Osteocyte (in vitro differentiated cells): ENCODE data around the gene RPTOR. TPM values are rescaled to one million over a fixed set of nuclear protein-coding genes. Genes with fewer than 3 reads are reported as not detected.

Source experiments
- DNase-seq: peaks from one replicate; pipeline ENCODE4 v3.0.0; 2021; ENCODE audit warnings: mixed read lengths; ENCODE audit not compliant: unreplicated experiment; ENCODE audit errors: extremely low spot score
- H3K27ac Mint-ChIP-seq: one replicate; pipeline ENCODE4 v1.8.0; 2021; ENCODE audit warnings: mild to moderate bottlenecking, mixed read lengths; ENCODE audit not compliant: unreplicated experiment
- H3K27me3 Mint-ChIP-seq: one replicate; pipeline ENCODE4 v1.8.0; 2021; ENCODE audit warnings: mixed read lengths; ENCODE audit not compliant: unreplicated experiment
- H3K36me3 Mint-ChIP-seq: one replicate; pipeline ENCODE4 v1.8.0; 2021; ENCODE audit warnings: mixed read lengths; ENCODE audit not compliant: unreplicated experiment
- H3K4me1 Mint-ChIP-seq: one replicate; pipeline ENCODE4 v1.8.0; 2021; ENCODE audit warnings: mixed read lengths; ENCODE audit not compliant: unreplicated experiment
- H3K4me3 Mint-ChIP-seq: one replicate; pipeline ENCODE4 v1.8.0; 2021; ENCODE audit warnings: mild to moderate bottlenecking, moderate library complexity, mixed read lengths; ENCODE audit not compliant: unreplicated experiment
- H3K9me3 Mint-ChIP-seq: one replicate; pipeline ENCODE4 v1.8.0; 2021; ENCODE audit warnings: mixed read lengths; ENCODE audit not compliant: unreplicated experiment
- total RNA-seq: library from RNA; stranded (reverse); gene quantifications from 2 replicates; pipeline ENCODE4 v1.2.1, GENCODE V29; 2021
- TF ChIP-seq, protein P1 (sequence below): fragments of 200-600 bp; sonication (generic); IDR thresholded peaks from 2 replicates; pipeline ENCODE4 v1.5.0; 2021; ENCODE audit warnings: antibody characterized with exemption, mild to moderate bottlenecking, moderate library complexity

Gene RPTOR
- total RNA-seq, 1 donor from 2014 or later, result 36.0 TPM

DNA sequence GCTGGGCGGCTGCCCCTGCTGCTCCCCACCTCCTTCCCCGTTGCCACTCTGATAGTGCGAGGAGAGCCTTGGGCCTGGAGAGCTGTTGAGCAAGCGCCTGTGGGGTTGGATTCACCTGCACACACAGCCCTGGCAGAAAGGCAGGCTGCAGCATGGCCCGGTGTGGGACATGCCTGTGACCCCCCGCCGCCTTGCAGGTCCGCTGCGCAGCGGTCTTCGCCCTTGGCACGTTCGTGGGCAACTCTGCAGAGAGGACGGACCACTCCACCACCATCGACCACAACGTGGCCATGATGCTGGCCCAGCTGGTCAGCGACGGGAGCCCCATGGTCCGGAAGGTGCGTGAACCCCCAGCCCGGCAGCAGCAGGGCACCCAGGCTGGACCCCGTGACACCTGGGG lies 340.2 kb downstream of the RPTOR start:
- no peak for DNase-seq
- H3K4me3 Mint-ChIP-seq, result no peak overlapping the region
- H3K27me3 Mint-ChIP-seq, result no peaks in the 10 kb centered on the region
- TF ChIP-seq, protein P1, sequence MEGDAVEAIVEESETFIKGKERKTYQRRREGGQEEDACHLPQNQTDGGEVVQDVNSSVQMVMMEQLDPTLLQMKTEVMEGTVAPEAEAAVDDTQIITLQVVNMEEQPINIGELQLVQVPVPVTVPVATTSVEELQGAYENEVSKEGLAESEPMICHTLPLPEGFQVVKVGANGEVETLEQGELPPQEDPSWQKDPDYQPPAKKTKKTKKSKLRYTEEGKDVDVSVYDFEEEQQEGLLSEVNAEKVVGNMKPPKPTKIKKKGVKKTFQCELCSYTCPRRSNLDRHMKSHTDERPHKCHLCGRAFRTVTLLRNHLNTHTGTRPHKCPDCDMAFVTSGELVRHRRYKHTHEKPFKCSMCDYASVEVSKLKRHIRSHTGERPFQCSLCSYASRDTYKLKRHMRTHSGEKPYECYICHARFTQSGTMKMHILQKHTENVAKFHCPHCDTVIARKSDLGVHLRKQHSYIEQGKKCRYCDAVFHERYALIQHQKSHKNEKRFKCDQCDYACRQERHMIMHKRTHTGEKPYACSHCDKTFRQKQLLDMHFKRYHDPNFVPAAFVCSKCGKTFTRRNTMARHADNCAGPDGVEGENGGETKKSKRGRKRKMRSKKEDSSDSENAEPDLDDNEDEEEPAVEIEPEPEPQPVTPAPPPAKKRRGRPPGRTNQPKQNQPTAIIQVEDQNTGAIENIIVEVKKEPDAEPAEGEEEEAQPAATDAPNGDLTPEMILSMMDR, result no peak
- no peak overlapping the region for H3K27ac Mint-ChIP-seq
- H3K36me3 Mint-ChIP-seq, result peaks cover 21% of the 10 kb centered on the region
- no peaks in the 10 kb centered on the region for H3K4me1 Mint-ChIP-seq
- H3K9me3 Mint-ChIP-seq, result no peaks in the 10 kb centered on the region

DNA sequence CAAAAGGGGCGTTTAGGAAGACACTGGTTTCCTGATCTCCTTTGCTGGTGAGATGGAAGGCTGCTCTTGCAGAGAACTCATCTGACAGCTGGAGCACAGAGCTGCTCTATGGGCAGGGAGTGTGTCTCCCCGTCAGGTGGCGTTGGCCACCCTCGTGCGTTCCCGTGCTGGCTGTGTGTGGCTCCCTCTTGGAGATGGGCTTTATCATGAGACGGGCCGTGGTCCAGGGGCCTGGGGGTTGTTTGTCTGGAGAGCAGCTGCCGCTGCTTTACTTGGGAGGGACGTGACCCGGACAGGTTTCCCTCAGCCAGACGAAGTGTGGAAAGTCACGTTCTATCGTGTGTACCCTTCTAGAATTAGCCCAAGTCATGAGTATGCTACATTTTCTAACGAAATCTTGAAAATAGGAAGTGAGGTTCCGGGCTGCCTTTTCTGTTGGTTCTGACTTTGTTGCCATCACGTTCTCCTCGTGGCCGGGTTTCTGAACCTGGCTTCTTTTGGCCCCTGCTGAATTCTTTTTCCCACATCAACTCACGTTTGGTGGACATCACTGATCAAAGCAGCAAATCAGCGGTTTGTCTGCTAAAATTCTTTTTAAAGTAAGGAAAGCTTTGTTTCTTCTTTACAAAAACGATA lies 341.4 kb downstream of the RPTOR start:
- TF ChIP-seq, protein P1, result no peak
- H3K27me3 Mint-ChIP-seq, result no peaks in the 10 kb centered on the region
- H3K27ac Mint-ChIP-seq, result no peak overlapping the region
- H3K9me3 Mint-ChIP-seq, result no peaks in the 10 kb centered on the region
- H3K4me1 Mint-ChIP-seq, result peaks cover 7% of the 10 kb centered on the region
- H3K36me3 Mint-ChIP-seq, result peaks cover 21% of the 10 kb centered on the region
- no peak for DNase-seq
- H3K4me3 Mint-ChIP-seq, result no peak overlapping the region

DNA sequence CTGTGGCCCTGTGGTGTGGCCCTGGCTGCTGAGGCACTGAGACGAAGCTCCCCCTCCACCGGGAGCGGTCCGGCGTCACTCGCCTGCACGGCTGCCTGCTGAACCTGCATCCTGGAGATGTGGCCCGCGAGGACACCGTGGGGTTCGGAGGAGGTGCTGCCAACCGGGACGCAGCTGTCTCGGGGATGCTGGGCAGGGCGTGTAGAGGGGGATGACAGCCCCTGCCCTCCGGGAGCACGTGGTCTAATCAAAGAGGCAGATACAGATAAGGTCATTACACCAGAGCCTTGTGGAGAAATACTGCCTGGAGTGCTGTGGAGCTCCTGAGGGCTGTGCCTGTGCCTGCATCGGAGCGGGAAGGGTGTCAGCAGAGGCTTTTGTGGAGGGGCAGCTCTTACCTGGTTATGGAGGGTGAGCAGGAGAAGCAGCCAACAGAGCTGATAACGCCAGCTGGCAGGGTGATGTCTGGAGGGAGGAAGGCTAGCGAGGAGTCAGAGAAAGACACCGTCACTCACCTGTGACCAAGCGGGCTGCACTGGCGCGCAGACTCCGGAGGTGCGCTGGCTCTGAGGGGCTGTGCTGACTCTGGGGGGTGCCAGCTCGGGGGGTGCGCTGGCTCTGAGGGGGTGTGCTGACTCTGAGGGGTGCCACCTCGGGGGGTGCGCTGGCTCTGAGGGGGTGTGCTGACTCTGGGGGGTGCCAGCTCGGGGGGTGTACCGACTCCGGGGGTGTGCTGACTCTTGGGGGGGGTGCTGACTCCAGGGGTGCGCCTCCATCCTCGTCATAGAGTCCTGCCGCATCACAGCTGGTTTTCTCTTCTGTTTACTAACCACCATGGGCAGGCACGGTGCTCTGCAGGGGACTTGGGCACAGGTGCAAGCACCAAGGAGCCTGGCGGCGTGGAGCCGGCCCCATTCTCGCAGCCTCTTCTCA lies 342.3 kb downstream of the RPTOR start:
- H3K27ac Mint-ChIP-seq, result no peak overlapping the region
- no peak overlapping the region for H3K4me3 Mint-ChIP-seq
- peaks cover 15% of the 10 kb centered on the region for H3K4me1 Mint-ChIP-seq
- peaks cover 18% of the 10 kb centered on the region for H3K36me3 Mint-ChIP-seq
- DNase-seq, result no peak
- no peaks in the 10 kb centered on the region for H3K9me3 Mint-ChIP-seq
- H3K27me3 Mint-ChIP-seq, result no peaks in the 10 kb centered on the region
- TF ChIP-seq, protein P1, result no peak

DNA sequence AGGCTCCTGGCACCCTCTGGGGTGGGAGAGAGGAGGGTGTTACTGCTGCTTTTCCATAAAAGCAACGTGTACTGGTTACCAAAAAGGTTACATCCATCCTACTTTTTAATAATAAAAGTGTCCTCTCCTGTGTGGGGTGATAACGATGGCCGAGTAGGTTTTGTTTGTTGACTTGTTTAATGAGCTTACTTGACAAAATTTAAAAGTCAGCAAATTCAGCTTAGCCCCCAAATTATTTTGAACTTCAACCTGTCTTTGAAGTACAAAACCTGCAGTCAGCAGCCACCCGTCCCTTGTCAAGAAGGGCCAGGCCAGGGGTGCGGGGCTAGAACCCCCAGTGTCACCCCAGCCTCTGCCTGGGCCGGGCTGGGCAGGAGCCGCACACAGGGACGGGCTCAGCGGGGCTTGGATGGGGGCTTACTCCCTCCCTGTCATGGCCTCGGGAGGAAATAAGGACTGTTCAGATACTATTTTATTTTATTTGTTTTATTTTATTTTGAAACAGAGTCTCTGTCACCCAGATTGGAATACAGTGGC lies 343.1 kb downstream of the RPTOR start:
- Mint-ChIP-seq H3K36me3 (peaks cover 10% of the 10 kb centered on the region), H3K27me3 (no peaks in the 10 kb centered on the region), H3K4me1 (peaks cover 23% of the 10 kb centered on the region), H3K27ac (no peak overlapping the region), H3K9me3 (no peaks in the 10 kb centered on the region), H3K4me3 (no peak overlapping the region)
- TF ChIP-seq, protein P1, result no peak
- no peak for DNase-seq
